Cardiac fibroblast (primary cell): Measurements from ENCODE around the gene KDM5C.

Source experiments
- DNase-seq, 2 donors: peaks; one replicate each; pipeline versions ENCODE4 v3.0.0 to v3.0.0-alpha.2; 2010; ENCODE audit warnings: low read depth in 2 of 2
- H3K4me3 ChIP-seq, 2 donors: replicated peaks in 1 of 2; 1 replicate in 1 of 2; 2 replicates in 1 of 2; pipeline ENCODE4 v1.5.1; 2011; ENCODE audit warnings: low read depth in 2 of 2, low read length in 2 of 2, mild to moderate bottlenecking in 2 of 2, moderate library complexity in 1 of 2
- TF ChIP-seq, protein P1 (sequence below): IDR thresholded peaks from one replicate; pipeline ENCODE4 v1.5.1; 2011; ENCODE audit warnings: low read depth, mild to moderate bottlenecking, low read length, inconsistent platforms

Gene KDM5C

DNA sequence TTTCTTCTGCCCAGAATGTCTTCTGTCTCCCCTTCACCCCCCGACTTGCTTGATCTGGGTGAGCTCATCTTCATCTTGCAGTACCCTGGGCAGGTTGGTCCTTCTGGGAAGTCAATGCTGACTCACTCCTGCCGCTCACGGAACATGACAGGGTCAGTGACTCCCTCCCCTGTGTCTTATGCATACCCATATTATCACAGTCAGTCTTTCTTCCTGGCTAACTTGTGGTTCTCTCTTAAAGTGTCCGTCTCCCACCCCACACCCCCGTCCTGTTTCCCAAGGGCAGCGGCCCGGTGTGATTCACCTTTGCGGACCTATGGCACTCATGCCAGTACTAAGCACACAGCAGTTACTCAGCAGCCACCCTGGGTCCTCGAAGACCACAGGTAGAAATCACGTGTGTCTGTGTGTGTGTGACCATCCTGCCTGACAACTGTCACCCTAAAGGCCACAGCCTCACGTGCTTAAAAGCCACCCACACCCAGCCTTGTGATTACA, 38.6 kb upstream of the KDM5C start:
- TF ChIP-seq, protein P1, sequence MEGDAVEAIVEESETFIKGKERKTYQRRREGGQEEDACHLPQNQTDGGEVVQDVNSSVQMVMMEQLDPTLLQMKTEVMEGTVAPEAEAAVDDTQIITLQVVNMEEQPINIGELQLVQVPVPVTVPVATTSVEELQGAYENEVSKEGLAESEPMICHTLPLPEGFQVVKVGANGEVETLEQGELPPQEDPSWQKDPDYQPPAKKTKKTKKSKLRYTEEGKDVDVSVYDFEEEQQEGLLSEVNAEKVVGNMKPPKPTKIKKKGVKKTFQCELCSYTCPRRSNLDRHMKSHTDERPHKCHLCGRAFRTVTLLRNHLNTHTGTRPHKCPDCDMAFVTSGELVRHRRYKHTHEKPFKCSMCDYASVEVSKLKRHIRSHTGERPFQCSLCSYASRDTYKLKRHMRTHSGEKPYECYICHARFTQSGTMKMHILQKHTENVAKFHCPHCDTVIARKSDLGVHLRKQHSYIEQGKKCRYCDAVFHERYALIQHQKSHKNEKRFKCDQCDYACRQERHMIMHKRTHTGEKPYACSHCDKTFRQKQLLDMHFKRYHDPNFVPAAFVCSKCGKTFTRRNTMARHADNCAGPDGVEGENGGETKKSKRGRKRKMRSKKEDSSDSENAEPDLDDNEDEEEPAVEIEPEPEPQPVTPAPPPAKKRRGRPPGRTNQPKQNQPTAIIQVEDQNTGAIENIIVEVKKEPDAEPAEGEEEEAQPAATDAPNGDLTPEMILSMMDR, result no peak
- no peak overlapping the region for H3K4me3 ChIP-seq
- DNase-seq, result peak; percentile 15 to 73

DNA sequence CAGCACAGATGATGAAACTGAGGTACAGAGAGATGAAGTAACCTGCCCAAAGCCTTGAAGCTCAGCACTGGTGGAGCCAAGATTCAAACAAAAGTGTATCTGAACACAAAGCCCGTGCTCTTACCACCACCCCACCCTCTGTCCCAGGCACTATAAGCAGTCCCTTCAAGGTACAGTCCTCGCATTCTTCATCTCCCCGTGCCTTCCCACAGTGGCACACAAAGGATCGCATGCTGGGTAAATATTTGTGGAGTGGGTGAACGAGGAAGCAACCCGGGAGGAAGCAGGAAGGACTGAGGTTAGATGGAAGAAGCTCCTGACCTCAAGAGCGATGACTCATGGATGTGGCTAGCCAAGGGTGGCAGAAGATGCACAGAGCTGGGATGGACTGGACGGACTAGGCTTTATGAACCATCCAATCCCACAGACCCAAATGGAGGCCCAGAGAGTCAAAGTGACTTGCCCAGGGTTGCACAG, 37.9 kb upstream of the KDM5C start:
- no peak overlapping the region for H3K4me3 ChIP-seq
- peak; percentile 33 to 72 for DNase-seq

DNA sequence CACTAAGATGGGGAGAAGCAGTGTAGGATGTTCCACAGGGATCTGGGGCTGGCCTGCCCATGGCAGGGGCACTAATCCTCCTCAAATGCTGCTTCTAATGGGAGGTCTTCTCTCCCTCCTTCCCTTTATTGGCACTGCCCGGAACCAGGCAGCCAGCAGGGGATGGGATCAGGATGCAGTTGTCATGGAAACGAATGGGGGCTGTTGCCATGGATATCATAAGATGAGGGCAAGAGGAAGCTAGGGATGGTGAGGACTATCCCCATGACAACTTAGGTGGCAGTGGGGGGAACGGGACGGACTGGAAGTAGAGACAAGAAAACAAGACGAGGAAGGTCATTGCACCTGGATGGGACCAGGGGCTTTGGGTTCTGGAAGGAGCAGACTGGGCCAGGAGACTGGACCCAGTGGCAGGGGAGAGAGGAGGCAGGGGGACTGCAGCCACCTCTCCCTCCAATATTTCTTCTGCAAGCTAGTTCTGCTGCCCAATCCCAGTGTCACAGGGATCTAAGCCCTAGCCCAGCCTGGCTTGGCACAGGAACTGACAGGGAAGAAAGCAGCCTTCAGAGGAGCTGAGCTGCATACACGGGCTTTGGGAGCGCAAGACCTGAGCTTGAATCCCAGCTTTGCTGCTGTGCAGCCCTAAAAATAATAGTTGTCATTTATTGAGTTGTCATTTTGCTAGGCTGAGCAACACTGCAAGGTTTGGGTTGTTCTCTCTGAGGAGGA, 37.3 kb upstream of the KDM5C start:
- H3K4me3 ChIP-seq, result no peak overlapping the region
- TF ChIP-seq, protein P1, result no peak

More for the DNA sequence above, 37.9 kb upstream of the KDM5C start:
- TF ChIP-seq, protein P1, result no peak

DNA sequence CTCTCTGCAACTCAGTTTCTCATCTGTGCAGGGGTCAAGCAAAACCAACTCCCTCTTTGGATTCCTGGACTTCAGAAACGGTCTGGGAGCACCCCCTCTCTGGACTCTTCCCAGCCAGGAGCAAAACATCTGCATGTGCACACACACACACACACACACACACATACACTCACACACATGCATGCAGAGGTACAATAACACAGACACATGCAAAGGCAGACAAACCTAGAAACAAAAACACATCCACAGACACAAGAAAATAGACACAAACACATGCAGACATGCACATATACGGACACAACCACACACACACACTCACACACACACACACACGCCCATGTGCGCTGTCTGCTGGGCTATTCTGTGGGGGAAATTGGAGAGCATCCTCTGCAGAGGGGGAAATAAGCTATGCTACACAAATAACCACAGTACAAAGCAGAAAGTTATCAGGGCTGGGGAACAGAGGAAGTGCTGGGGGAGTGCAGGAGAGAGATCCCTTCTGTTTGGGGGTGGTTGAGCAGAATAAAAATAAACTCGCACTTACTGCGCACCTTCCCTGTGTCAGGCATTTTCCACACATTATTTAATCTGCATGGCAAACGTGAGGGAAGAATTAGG, 36.5 kb upstream of the KDM5C start:
- TF ChIP-seq, protein P1, result no peak

More for the DNA sequence above, 37.3 kb upstream of the KDM5C start:
- DNase-seq, result no peak

DNA sequence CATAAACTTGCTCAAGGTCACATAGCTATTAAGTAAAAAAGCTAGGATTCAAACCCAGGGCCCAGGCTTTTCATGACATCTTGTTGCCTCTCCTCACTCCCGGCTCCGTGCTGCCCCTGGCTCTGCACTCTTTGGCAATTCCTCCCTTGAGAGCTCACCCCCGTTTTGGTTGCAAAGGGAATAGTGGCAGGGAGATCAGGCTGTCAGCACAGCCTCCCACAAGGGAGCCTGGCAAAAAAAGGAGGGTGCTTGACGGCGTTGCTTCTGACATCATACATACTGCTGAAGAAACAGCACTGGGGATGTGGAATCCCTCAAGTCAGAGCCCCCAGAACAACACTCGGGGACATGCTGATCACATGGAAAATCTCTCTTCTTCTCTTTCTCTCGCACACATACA, 35.8 kb upstream of the KDM5C start:
- no peak overlapping the region for H3K4me3 ChIP-seq

More for the DNA sequence above, 36.5 kb upstream of the KDM5C start:
- DNase-seq, result no peak
- H3K4me3 ChIP-seq, result no peak overlapping the region

DNA sequence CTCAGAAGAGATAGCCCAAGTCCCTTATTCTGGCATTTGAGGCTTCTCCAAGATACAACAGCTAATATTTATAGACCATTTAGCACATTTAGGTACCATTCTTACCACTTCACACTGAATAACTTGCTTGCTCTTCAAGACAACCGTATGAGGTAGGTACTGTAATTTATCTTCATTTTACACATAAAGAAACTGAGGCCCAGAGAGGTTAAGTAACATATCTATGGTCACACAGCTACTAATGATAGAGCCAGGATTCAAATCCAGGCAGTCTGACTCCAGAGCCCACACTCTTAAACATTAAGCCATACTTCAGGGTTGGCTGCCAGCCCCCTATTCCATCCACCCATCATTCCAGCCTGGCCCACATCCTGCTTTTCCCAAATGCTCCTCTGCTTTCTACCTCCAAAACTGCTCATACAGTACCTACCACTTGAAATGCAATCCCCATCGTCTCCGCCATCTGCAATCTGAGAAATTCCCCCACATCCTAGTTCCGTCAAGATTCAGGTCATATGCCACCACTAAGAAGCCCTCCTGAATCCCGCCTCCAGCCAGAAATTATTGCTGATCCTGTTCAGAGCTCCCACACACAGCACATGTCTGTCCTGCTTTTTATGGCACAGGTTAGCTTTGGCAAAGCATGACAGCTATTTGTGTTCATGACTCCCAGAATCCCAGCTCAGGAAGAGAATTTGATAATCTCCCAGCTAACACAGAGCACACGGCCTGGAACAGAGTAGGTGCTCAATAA, 32.8 kb upstream of the KDM5C start:
- TF ChIP-seq, protein P1, result no peak
- H3K4me3 ChIP-seq, result no peak overlapping the region
- no peak for DNase-seq

More for the DNA sequence above, 35.8 kb upstream of the KDM5C start:
- no peak for DNase-seq
- TF ChIP-seq, protein P1, result no peak
